A549 (cell line): ENCODE measurements around the gene SLC25A4. TPM values are rescaled to one million over a fixed set of nuclear protein-coding genes. Genes with fewer than 3 reads are reported as not detected.

ENCODE experiments used
- ATAC-seq, 2 experiments: fragments of 200-7000 bp in 1 of 2; fragments of >200 bp in 1 of 2; cut with Nextera tagmentation in 1 of 2; cut with Tn5 transposase in 1 of 2; 3 replicates each; pipeline versions ENCODE4 v1.8.0 to v1.9.1; 2018 to 2020; ENCODE audit warnings: mild to moderate bottlenecking in 1 of 2, moderate library complexity in 1 of 2
- CTCF ChIA-PET: fragments of 300-600 bp; sonication (Branson Sonifier 250); formaldehyde crosslinking; extraction: SDS; loops from one replicate; lab custom pipeline; 2021; ENCODE audit warnings: antibody characterized with exemption, inconsistent platforms; lab: Yijun Ruan, JAX
- POLR2A ChIA-PET: fragments of 350-600 bp; formaldehyde crosslinking; extraction: SDS; loops from one replicate; lab custom pipeline; 2021; ENCODE audit warnings: antibody characterized with exemption, inconsistent platforms; lab: Yijun Ruan, JAX
- DNase-seq, 2 experiments: peaks; one replicate each; pipeline versions ENCODE4 v3.0.0 to v3.0.0-alpha.2; 2011 to 2016; ENCODE audit warnings: low read depth in 1 of 2, low spot score in 1 of 2
- FAIRE-seq: peaks from 2 replicates; lab custom pipeline; 2011; peaks lifted over from hg19 to GRCh38; lab: Jason Lieb, UNC
- H3K27ac ChIP-seq, 2 experiments: fragments of >200 bp; sonication (Bioruptor Twin); formaldehyde crosslinking; 3 replicates each; pipeline ENCODE4 v1.5.1; 2016 to 2017
- H3K4me1 ChIP-seq: fragments of >200 bp; sonication (Bioruptor Twin); formaldehyde crosslinking; 3 replicates; pipeline ENCODE4 v1.6.1; 2016
- H3K4me2 ChIP-seq: fragments of >200 bp; sonication (Bioruptor Twin); formaldehyde crosslinking; 3 replicates; pipeline ENCODE4 v1.6.1; 2016
- H3K4me3 ChIP-seq: fragments of >200 bp; sonication (Bioruptor Twin); formaldehyde crosslinking; 3 replicates; pipeline ENCODE4 v1.5.1; 2016
- H3K9me3 ChIP-seq: fragments of >200 bp; sonication (Bioruptor Twin); formaldehyde crosslinking; 3 replicates; pipeline ENCODE4 v1.6.1; 2016
- CEBPB ChIP-seq, 2 experiments: fragments of >200 bp in 1 of 2; sonication (Bioruptor Twin) in 1 of 2; formaldehyde crosslinking in 1 of 2; IDR thresholded peaks; 2 replicates each; pipeline ENCODE4 v1.6.1; 2012 to 2016
- CHD4 ChIP-seq: fragments of 200-600 bp; sonication (generic); IDR thresholded peaks from 2 replicates; pipeline ENCODE4 v1.6.1; 2016; ENCODE audit warnings: antibody characterized with exemption, mild to moderate bottlenecking, borderline replicate concordance
- FOSB ChIP-seq: fragments of 250-450 bp; sonication (Bioruptor Pico); IDR thresholded peaks from 2 replicates; pipeline ENCODE4 v1.5.0; 2020; ENCODE audit warnings: mild to moderate bottlenecking, moderate library complexity
- GATA3 ChIP-seq: IDR thresholded peaks from 2 replicates; pipeline ENCODE4 v1.6.1; 2012; ENCODE audit warnings: borderline replicate concordance
- KDM5A ChIP-seq: fragments of 200-600 bp; sonication (generic); IDR thresholded peaks from 2 replicates; pipeline ENCODE4 v1.6.1; 2016; ENCODE audit warnings: antibody characterized with exemption, mild to moderate bottlenecking
- NFE2L2 ChIP-seq: fragments of 150-350 bp; conservative IDR thresholded peaks from 2 replicates; pipeline ENCODE4 v1.6.1; 2014; ENCODE audit warnings: low read length
- RAD21 ChIP-seq, 2 experiments: fragments of >200 bp in 1 of 2; sonication (Bioruptor Twin) in 1 of 2; formaldehyde crosslinking in 1 of 2; IDR thresholded peaks in 1 of 2; conservative IDR thresholded peaks in 1 of 2; 2 replicates in 1 of 2; 3 replicates in 1 of 2; pipeline ENCODE4 v1.6.1; 2012 to 2018; ENCODE audit warnings: inconsistent platforms in 1 of 2
- RARB ChIP-seq: fragments of 250-450 bp; sonication (Bioruptor Pico); IDR thresholded peaks from 2 replicates; pipeline ENCODE4 v1.8.0; 2021; ENCODE audit warnings: mild to moderate bottlenecking, moderate library complexity
- RCOR1 ChIP-seq: fragments of 150-350 bp; IDR thresholded peaks from 2 replicates; pipeline ENCODE4 v1.6.1; 2014; ENCODE audit warnings: antibody characterized with exemption, low read length, low read depth
- SMC3 ChIP-seq: fragments of >200 bp; sonication (Bioruptor Twin); formaldehyde crosslinking; IDR thresholded peaks from 3 replicates; pipeline ENCODE4 v1.6.1; 2018; ENCODE audit warnings: inconsistent platforms
- TP53 ChIP-seq: fragments of 250-450 bp; sonication (Bioruptor Pico); IDR thresholded peaks from 2 replicates; pipeline ENCODE4 v1.5.0; 2021; ENCODE audit warnings: mild to moderate bottlenecking, moderate library complexity
- ZNF302 ChIP-seq: fragments of 250-450 bp; sonication (Bioruptor Pico); IDR thresholded peaks from 2 replicates; pipeline ENCODE4 v1.9.0; 2021; ENCODE audit warnings: inconsistent platforms, mild to moderate bottlenecking, moderate library complexity
- WGBS: methylation state at CpG from one replicate; pipeline ENCODE4 v1.1.6; 2017; ENCODE audit errors: missing lambda C conversion rate; 5-methylcytosine and 5-hydroxymethylcytosine counted together
- polyA plus RNA-seq, 4 experiments: library from polyadenylated mRNA; depleted of rRNA in 3 of 4; stranded (reverse); fragments of >200 nt; fragmentation: RNase III in 1 of 4; extraction: RNeasy Plus Mini Kit Qiagen cat#74134 plus additional on column Dnase treatment in 1 of 4; gene quantifications; 2 replicates in 3 of 4; 3 replicates in 1 of 4; pipeline ENCODE4 v1.2.3, GENCODE V29; 2011 to 2017
- TF ChIP-seq, protein P1 (sequence below): fragments of >200 bp; sonication (Bioruptor Twin); formaldehyde crosslinking; IDR thresholded peaks from 3 replicates; pipeline ENCODE4 v1.5.1; 2016
- TF ChIP-seq, protein P2 (sequence below): IDR thresholded peaks from 2 replicates; pipeline ENCODE4 v1.6.1; 2012
- TF ChIP-seq, protein P3 (sequence below): fragments of 200-600 bp; sonication (generic); IDR thresholded peaks from 2 replicates; pipeline ENCODE4 v1.6.1; 2016; ENCODE audit warnings: antibody characterized with exemption, mild to moderate bottlenecking, moderate library complexity
- TF ChIP-seq, protein P4 (sequence below): IDR thresholded peaks from 2 replicates; pipeline ENCODE4 v1.6.1; 2012; ENCODE audit warnings: low read depth, borderline replicate concordance

Gene SLC25A4
- polyA plus RNA-seq, 2 of the 4 experiments (the other 2 are of a cell fraction): 15.4 to 16.9 TPM

DNA sequence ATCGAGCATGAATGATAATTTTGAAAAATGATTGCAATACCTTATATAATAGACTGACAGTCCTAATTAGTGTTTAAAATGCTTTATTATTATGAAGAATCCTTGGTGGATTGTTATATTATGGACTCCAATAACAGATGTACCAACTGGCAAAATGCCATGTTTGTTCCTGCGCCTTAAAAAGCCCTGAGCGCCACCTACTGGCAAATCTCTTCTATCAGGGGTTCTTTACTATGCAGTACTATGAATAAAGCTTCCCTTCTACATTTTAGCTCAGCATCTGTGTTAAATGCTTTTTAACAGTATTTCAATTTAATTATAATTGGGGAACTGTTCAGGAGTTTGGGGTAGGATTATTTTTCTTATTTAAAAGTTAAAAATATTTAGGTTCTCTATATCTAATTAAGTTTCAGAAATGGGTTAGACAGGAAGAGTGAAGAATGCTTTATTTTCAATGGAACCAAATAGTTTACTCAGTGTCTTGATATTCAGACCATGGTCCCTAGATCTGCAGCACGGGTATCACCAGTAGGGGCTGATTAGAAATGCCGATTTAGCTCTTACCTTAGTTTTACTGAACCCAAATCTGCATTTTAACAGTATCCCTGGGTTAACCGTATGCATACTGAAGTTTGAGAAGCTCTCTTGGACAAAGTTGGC is 40.7 kb downstream of the SLC25A4 start:
- no peak overlapping the region for H3K4me3 ChIP-seq
- H3K4me2 ChIP-seq: no peak overlapping the region
- DNase-seq: peak; percentile 49 to 82
- peak; percentile 39 to 84; a peak in 4 of 6 replicates for ATAC-seq
- 28% methylated on average over 6 of the region's 6 CpGs for WGBS
- no peaks in the 10 kb centered on the region for H3K9me3 ChIP-seq
- H3K4me1 ChIP-seq: peaks cover 4% of the 10 kb centered on the region; the same call in 1 of the 3 replicates
- no peak overlapping the region for H3K27ac ChIP-seq
- no peak for FAIRE-seq
- POLR2A ChIA-PET: no interaction called here
- TF ChIP-seq CEBPB (IDR thresholded peaks at IDR 0.05): no peak
- peak; percentile 30; the same call in 1 of the 3 replicates for TF ChIP-seq SMC3
- TF ChIP-seq RCOR1: no peak
- no peak for TF ChIP-seq ZNF302 (CRISPR knock-in tag)
- TF ChIP-seq TP53: no peak
- peak; percentile 52 to 59 for TF ChIP-seq RAD21 (conservative IDR thresholded peaks at IDR 0.05 in 1 of 2, IDR thresholded peaks at IDR 0.05 in 1 of 2)
- TF ChIP-seq RARB (CRISPR knock-in tag): no peak
- TF ChIP-seq, protein P1, sequence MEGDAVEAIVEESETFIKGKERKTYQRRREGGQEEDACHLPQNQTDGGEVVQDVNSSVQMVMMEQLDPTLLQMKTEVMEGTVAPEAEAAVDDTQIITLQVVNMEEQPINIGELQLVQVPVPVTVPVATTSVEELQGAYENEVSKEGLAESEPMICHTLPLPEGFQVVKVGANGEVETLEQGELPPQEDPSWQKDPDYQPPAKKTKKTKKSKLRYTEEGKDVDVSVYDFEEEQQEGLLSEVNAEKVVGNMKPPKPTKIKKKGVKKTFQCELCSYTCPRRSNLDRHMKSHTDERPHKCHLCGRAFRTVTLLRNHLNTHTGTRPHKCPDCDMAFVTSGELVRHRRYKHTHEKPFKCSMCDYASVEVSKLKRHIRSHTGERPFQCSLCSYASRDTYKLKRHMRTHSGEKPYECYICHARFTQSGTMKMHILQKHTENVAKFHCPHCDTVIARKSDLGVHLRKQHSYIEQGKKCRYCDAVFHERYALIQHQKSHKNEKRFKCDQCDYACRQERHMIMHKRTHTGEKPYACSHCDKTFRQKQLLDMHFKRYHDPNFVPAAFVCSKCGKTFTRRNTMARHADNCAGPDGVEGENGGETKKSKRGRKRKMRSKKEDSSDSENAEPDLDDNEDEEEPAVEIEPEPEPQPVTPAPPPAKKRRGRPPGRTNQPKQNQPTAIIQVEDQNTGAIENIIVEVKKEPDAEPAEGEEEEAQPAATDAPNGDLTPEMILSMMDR: peak; percentile 71
- CTCF ChIA-PET: interaction anchor here (0.6 to 2.7 kb wide), 17 partner anchors 10 to 1928 kb away, joined by 3 to 25 read pairs (median 4); partner anchors contain the start of gene UFSP2

DNA sequence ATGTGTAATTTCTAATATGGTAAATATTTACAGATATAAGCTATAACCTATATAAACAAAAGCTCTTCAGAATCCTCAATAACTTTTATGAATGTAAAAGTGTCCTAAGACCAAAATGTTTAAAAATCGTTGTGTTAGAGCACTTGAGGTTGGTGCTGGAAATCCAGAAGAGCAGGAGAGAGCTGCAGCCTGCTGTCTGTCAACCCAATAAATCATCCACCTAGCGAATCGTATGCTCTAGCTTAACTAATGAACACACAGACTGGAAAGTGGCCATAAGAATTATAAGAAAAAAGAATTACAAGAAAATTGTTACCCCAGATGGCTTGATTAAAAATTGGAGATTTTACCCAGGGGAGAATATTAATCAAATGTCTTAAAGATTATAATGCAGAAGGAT is 43.7 kb downstream of the SLC25A4 start:
- TF ChIP-seq RAD21 (conservative IDR thresholded peaks at IDR 0.05 in 1 of 2, IDR thresholded peaks at IDR 0.05 in 1 of 2) (no peak), KDM5A (no peak), FOSB (CRISPR knock-in tag) (no peak), CHD4 (no peak), NFE2L2 (no peak), GATA3 (no peak)
- TF ChIP-seq, protein P2, sequence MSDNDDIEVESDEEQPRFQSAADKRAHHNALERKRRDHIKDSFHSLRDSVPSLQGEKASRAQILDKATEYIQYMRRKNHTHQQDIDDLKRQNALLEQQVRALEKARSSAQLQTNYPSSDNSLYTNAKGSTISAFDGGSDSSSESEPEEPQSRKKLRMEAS: no peak
- TF ChIP-seq, protein P3, sequence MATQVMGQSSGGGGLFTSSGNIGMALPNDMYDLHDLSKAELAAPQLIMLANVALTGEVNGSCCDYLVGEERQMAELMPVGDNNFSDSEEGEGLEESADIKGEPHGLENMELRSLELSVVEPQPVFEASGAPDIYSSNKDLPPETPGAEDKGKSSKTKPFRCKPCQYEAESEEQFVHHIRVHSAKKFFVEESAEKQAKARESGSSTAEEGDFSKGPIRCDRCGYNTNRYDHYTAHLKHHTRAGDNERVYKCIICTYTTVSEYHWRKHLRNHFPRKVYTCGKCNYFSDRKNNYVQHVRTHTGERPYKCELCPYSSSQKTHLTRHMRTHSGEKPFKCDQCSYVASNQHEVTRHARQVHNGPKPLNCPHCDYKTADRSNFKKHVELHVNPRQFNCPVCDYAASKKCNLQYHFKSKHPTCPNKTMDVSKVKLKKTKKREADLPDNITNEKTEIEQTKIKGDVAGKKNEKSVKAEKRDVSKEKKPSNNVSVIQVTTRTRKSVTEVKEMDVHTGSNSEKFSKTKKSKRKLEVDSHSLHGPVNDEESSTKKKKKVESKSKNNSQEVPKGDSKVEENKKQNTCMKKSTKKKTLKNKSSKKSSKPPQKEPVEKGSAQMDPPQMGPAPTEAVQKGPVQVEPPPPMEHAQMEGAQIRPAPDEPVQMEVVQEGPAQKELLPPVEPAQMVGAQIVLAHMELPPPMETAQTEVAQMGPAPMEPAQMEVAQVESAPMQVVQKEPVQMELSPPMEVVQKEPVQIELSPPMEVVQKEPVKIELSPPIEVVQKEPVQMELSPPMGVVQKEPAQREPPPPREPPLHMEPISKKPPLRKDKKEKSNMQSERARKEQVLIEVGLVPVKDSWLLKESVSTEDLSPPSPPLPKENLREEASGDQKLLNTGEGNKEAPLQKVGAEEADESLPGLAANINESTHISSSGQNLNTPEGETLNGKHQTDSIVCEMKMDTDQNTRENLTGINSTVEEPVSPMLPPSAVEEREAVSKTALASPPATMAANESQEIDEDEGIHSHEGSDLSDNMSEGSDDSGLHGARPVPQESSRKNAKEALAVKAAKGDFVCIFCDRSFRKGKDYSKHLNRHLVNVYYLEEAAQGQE: no peak
- TF ChIP-seq, protein P4, sequence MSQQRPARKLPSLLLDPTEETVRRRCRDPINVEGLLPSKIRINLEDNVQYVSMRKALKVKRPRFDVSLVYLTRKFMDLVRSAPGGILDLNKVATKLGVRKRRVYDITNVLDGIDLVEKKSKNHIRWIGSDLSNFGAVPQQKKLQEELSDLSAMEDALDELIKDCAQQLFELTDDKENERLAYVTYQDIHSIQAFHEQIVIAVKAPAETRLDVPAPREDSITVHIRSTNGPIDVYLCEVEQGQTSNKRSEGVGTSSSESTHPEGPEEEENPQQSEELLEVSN: no peak
- ChIA-PET CTCF (interaction anchor here (0.9 to 1.7 kb wide), 2 partner anchors 9 to 15 kb away, joined by 3 read pairs; no protein-coding TSS in a partner anchor), POLR2A (no interaction called here)
- H3K4me3 ChIP-seq: no peak overlapping the region
- peaks cover 3% of the 10 kb centered on the region; the same call in 1 of the 3 replicates for H3K4me1 ChIP-seq
- no peak for ATAC-seq
- no peaks in the 10 kb centered on the region for H3K9me3 ChIP-seq
- WGBS: 67% methylated on average over 3 of the region's 3 CpGs
- no peak overlapping the region for H3K4me2 ChIP-seq
- FAIRE-seq: no peak
- no peak for DNase-seq
- no peak overlapping the region for H3K27ac ChIP-seq
